Immature natural killer cell (primary cell): ENCODE measurements around the gene BOLA3. TPM values are rescaled to one million over a fixed set of nuclear protein-coding genes. Genes with fewer than 3 reads are reported as not detected.

Source experiments
- DNase-seq, 3 donors: peaks; one replicate each; pipeline ENCODE4 v3.0.0; 2022; ENCODE audit warnings: mixed read lengths in 1 of 3
- H3K27ac Mint-ChIP-seq, 6 donors: one replicate each; pipeline ENCODE4 v1.8.0; 2020; ENCODE audit warnings: mixed read lengths in 6 of 6, mild to moderate bottlenecking in 5 of 6, inconsistent platforms in 4 of 6, moderate library complexity in 3 of 6
- H3K27me3 Mint-ChIP-seq, 3 donors: one replicate each; pipeline ENCODE4 v1.8.0; 2020 to 2021; ENCODE audit warnings: low read depth in 3 of 3, mild to moderate bottlenecking in 3 of 3, mixed read lengths in 3 of 3, moderate library complexity in 3 of 3, inconsistent platforms in 1 of 3
- H3K36me3 Mint-ChIP-seq, 3 donors: one replicate each; pipeline ENCODE4 v1.8.0; 2020; ENCODE audit warnings: mixed read lengths in 3 of 3, inconsistent platforms in 2 of 3, mild to moderate bottlenecking in 2 of 3
- H3K4me1 Mint-ChIP-seq, 2 donors: one replicate each; pipeline ENCODE4 v1.8.0; 2020; ENCODE audit warnings: inconsistent platforms in 2 of 2, mild to moderate bottlenecking in 2 of 2, mixed read lengths in 2 of 2, moderate library complexity in 1 of 2
- H3K4me3 Mint-ChIP-seq, 5 donors: one replicate each; pipeline ENCODE4 v1.8.0; 2020; ENCODE audit warnings: mild to moderate bottlenecking in 5 of 5, mixed read lengths in 5 of 5, inconsistent platforms in 3 of 5, moderate library complexity in 3 of 5
- H3K9me3 Mint-ChIP-seq, 6 donors: one replicate each; pipeline ENCODE4 v1.8.0; 2020; ENCODE audit warnings: mild to moderate bottlenecking in 6 of 6, mixed read lengths in 6 of 6, inconsistent platforms in 4 of 6, moderate library complexity in 3 of 6
- polyA plus RNA-seq, 3 donors: library from polyadenylated mRNA; unstranded; fragments of 300-500 nt; fragmentation: Illumina TruSeq; gene quantifications; one replicate each; pipeline ENCODE4 v1.2.3, GENCODE V29; 2021

The BOLA3 gene
- polyA plus RNA-seq, 3 donors from 2014 or later, result 36.7 to 64.7 (median 57.8) TPM

DNA sequence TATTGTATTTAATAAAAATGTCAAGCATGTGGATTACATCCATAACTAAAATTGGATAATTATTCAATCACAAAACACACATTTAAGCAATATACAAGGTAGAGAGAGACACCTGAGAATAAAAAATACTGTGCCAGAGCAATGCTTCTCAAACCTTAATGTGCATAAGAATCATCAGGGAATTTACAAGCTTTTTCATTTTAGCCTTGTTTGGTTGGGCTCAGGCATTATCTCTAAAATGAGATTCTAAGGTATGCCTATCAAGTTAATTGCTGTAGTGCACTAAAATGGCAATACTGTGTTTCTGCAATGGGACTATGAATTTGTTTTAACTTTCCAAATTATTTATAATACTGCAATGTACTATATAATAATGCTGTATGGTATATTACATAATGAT is 30.0 kb upstream of the BOLA3 start:
- peaks cover 47 to 53% of the 10 kb centered on the region in 2 donors for H3K4me1 Mint-ChIP-seq
- DNase-seq, result peak in 1 of 3 donors; percentile 7
- H3K4me3 Mint-ChIP-seq, result peak overlapping the region; percentile 92 to 97 (median 94)
- H3K9me3 Mint-ChIP-seq, result no peaks in the 10 kb centered on the region
- H3K27ac Mint-ChIP-seq, result peak overlapping the region; percentile 88 to 97 (median 93)
- H3K36me3 Mint-ChIP-seq, result no peaks in the 10 kb centered on the region
- H3K27me3 Mint-ChIP-seq, result peaks cover 4 to 8% (median 6%) of the 10 kb centered on the region in 3 donors

DNA sequence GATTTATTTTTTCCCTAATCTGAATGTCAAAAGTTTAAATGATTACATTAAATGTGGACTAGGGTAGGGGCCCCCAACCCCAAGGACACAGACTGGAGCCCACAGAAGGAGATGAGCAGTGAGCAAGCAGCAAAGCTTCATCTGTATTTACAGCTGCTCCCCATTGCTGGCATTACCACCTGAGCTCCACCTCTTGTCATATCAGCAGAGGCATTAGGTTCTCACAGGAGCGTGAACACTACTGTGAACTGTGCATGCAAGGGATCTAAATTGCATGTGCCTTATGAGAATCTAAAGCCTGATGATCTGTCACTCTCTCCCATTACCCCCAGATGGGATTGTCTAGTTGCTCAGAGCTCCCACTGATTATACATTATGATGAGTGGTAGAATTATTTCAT is 27.2 kb upstream of the BOLA3 start:
- no peak for DNase-seq
- Mint-ChIP-seq H3K9me3 (no peaks in the 10 kb centered on the region), H3K4me3 (peak overlapping the region; percentile 6 to 84 (median 14)), H3K4me1 (peaks cover 56 to 64% of the 10 kb centered on the region in 2 donors), H3K36me3 (peaks cover 4 to 9% (median 6%) of the 10 kb centered on the region in 3 donors), H3K27ac (peak overlapping the region in 3 of 6 donors; percentile 9 to 79 (median 21)), H3K27me3 (peaks cover 4 to 8% (median 4%) of the 10 kb centered on the region in 3 donors)

DNA sequence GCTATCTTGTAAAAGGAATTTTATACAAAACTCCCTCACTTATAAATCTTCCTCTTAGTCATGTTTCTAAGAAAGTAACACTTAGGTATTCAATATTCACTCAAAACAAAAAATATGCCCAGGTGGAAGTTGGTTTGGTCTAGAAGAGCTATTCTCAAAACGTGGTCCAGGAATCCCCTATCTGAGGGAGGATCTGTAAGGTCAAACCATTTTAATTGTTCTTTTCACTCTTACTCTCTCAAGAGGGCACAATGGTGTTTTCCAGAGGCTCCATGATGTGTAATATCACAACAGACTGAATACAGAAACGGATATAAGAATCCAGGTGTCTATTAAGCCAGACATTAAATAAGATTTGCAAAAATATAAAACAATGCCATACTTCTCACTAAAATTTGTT is 21.0 kb upstream of the BOLA3 start:
- Mint-ChIP-seq H3K27ac (peak overlapping the region in 1 of 6 donors; percentile 31), H3K4me1 (peaks cover 15 to 49% of the 10 kb centered on the region in 2 donors)

DNA sequence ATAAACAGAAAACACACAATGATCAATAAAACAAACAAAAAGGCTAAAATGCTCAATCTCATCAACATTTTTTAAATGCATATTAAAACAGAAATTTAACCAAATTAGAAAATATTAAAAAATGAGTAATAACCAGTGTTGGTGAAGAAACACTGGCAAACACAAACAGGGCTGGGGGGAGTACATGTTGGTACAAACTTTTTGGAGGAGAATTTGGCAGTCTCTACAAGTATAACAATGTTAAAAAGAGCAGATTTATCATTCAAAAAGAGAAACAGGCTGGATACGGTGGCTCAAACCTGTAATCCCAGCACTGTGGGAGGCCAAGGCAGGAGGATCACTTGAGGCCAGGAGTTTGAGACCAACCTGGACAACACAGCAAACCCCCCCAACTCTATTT is 17.0 kb upstream of the BOLA3 start:
- H3K4me3 Mint-ChIP-seq, result no peak overlapping the region
- peak overlapping the region in 1 of 6 donors; percentile 48 for H3K27ac Mint-ChIP-seq
- H3K36me3 Mint-ChIP-seq, result peaks cover 22 to 51% (median 26%) of the 10 kb centered on the region in 3 donors
- peaks cover 0 to 1% (median 1%) of the 10 kb centered on the region in 3 donors for H3K27me3 Mint-ChIP-seq
- DNase-seq, result no peak
- peaks cover 1 to 46% of the 10 kb centered on the region in 2 donors for H3K4me1 Mint-ChIP-seq
- peaks cover 0 to 2% (median 0%) of the 10 kb centered on the region in 6 donors for H3K9me3 Mint-ChIP-seq

More for the DNA sequence above, 21.0 kb upstream of the BOLA3 start:
- H3K9me3 Mint-ChIP-seq, result peaks cover 0 to 2% (median 0%) of the 10 kb centered on the region in 6 donors
- peaks cover 20 to 43% (median 32%) of the 10 kb centered on the region in 3 donors for H3K36me3 Mint-ChIP-seq
- H3K27me3 Mint-ChIP-seq, result peaks cover 0 to 2% (median 1%) of the 10 kb centered on the region in 3 donors
- DNase-seq, result no peak
- H3K4me3 Mint-ChIP-seq, result no peak overlapping the region

DNA sequence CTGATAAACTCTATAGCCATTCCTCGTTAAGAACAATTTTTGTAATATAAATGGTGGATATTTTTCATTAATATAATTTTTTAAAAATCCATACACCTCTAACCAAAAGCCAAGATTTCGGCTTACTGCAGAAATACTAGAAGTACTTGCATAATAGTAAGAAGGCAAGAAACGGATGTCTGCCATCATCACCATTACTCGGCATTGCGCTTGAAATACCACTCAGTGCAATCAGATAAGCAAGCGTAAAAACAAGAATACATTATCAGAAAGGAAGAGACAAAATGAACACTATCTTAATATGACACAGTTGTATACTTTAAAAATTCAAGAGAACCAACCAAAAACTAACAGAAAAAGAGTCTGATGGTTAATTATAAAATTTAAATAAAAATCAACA is 15.2 kb upstream of the BOLA3 start:
- Mint-ChIP-seq H3K4me3 (no peak overlapping the region), H3K36me3 (peaks cover 20 to 53% (median 26%) of the 10 kb centered on the region in 3 donors), H3K9me3 (peaks cover 0 to 2% (median 0%) of the 10 kb centered on the region in 6 donors), H3K27ac (no peak overlapping the region), H3K4me1 (peaks cover 1 to 36% of the 10 kb centered on the region in 2 donors), H3K27me3 (peaks cover 0 to 5% (median 1%) of the 10 kb centered on the region in 3 donors)
- no peak for DNase-seq

DNA sequence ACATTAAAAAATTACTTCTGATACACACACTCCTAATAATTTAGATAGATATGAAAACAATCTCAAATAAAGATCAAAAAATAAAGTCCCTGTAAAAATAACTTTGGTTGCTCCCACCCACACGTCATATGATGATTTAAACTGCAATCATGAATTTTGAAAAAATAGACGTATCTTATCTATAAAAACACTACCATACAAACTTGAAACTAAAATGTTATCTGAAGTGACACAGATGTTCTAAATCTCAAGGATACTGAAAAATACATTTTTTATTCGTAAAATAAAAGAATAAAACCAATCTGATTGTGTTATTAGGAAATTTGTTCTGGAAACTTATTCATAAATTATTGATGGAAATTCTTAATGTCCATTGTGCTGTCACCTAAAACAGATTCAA is 8.1 kb upstream of the BOLA3 start:
- H3K27ac Mint-ChIP-seq, result peak overlapping the region in 1 of 6 donors; percentile 23
- H3K27me3 Mint-ChIP-seq, result peaks cover 0 to 5% (median 0%) of the 10 kb centered on the region in 3 donors
- no peak for DNase-seq
- no peaks in the 10 kb centered on the region for H3K9me3 Mint-ChIP-seq
- peaks cover 0 to 6% of the 10 kb centered on the region in 2 donors for H3K4me1 Mint-ChIP-seq
- H3K36me3 Mint-ChIP-seq, result peaks cover 8 to 36% (median 23%) of the 10 kb centered on the region in 3 donors
- no peak overlapping the region for H3K4me3 Mint-ChIP-seq

DNA sequence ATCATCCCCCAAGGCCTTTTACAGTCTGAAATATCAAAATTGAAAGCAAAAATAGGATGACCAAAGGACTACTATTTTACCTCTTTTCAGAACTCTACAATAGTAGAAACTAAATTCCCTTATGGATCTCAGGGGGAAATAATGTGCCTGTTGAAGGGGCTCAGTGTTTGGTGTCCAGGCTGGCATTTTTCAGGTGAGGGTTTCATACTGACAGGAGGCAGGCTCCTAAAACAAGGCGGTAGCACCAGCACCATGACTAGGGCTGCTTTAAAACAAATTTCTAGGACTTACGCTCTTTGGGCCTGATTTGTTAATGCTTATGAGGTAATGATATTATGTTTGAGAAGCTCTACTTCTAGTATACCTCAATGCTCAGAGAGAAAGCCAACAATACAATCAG is 5.2 kb upstream of the BOLA3 start:
- Mint-ChIP-seq H3K27me3 (no peaks in the 10 kb centered on the region), H3K4me1 (peaks cover 2 to 6% of the 10 kb centered on the region in 2 donors), H3K27ac (peak overlapping the region in 3 of 6 donors; percentile 28 to 55 (median 32)), H3K4me3 (no peak overlapping the region), H3K9me3 (no peaks in the 10 kb centered on the region), H3K36me3 (peaks cover 4 to 23% (median 22%) of the 10 kb centered on the region in 3 donors)
- no peak for DNase-seq

DNA sequence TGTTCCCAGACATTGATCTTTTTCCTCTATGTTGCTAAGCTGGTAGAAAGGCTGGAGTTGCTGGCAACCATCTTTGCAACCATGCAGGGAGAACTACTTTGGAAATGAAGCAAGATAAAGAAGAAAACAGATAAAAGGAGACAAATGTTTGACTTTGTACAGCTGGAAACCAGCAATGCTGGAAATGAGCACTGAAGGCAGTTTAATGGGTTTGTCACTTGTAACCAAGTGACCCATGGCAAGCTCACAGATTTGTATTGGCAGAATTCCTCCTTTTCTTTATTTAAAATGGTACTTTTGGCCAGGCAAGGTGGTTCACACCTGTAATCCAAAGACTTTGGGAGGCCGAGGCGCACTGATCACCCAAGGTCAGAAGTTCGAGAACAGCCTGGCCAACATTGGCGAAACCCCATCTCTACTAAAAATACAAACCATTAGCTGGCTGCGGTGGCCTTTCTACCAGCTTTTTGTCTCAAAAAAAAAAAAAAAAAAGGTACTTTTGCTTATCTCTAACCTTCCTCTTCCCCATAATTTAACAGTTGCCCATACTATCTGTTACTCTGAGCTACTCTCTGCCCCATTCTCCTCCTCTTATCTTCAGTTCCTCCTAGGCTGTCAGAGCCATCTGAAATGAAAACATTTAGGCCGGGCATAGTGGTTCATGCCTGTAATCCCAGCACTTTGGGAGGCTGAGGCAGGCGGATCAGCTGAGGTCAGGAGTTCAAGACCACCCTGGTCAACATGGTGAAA is 2.0 kb upstream of the BOLA3 start:
- no peaks in the 10 kb centered on the region for H3K27me3 Mint-ChIP-seq
- H3K4me3 Mint-ChIP-seq, result peak overlapping the region in 1 of 5 donors; percentile 15
- DNase-seq, result no peak

DNA sequence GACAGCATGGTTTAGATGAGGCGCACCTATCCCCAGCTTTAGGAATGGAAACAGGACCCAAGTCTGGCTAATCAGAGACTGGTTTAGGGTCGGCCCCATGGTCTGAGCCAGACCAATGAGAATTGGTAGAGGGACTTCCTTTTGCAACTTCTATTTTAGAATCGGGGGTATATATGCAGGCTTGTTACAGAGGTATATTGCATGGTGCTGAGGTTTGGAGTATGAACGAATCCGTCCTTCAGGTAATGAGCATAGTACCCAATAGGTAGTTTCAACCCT is 1.5 kb upstream of the BOLA3 start:
- Mint-ChIP-seq H3K4me3 (no peak overlapping the region), H3K27me3 (no peaks in the 10 kb centered on the region), H3K4me1 (peaks cover 0 to 2% of the 10 kb centered on the region in 2 donors), H3K9me3 (no peaks in the 10 kb centered on the region), H3K27ac (peak overlapping the region in 5 of 6 donors; percentile 18 to 74 (median 50)), H3K36me3 (peaks cover 0 to 12% (median 9%) of the 10 kb centered on the region in 3 donors)
- no peak for DNase-seq

More for the DNA sequence above, 2.0 kb upstream of the BOLA3 start:
- peak overlapping the region in 5 of 6 donors; percentile 22 to 74 (median 57) for H3K27ac Mint-ChIP-seq
- H3K9me3 Mint-ChIP-seq, result no peaks in the 10 kb centered on the region
- H3K36me3 Mint-ChIP-seq, result peaks cover 0 to 12% (median 9%) of the 10 kb centered on the region in 3 donors
- peaks cover 0 to 2% of the 10 kb centered on the region in 2 donors for H3K4me1 Mint-ChIP-seq

DNA sequence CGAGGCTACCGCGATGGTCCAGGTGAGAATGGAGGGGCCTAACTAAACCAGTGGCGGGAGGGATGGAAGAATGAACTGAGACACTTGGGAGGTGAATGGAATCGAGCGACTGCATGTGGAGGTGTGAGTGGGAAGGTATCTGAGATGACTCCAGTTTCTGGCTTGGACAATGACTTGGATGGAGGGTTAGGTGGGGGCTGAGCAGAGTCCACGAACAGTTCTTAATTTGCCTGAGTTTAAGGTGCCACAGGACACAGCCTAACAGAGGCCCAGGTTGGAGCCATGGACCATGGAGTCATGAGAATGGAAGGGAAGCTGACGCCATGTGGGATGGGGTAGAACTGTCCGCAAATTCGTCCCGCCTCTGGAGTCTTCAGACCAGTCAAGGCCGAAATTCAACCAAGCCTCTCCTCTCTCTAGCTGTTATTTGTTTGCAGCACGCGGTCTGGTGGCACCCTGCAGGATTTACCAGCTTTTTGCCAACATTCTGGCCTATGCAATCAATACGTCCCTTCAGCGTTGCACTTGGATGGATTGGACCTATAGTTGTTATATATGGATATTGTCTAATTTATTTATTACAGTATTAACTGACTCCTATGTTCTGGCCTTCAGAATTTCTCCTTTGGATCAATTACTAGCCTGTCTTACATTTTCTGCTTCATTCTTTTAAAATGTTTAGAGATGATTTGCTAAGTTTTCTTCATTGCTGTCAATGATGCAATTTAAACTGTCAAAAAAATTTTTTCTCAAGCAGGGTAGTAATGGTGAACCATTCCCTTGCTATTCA is 940 bp upstream of the BOLA3 start:
- H3K27me3 Mint-ChIP-seq, result no peaks in the 10 kb centered on the region
- peak overlapping the region in 2 of 6 donors; percentile 18 to 49 for H3K27ac Mint-ChIP-seq
- no peak overlapping the region for H3K4me3 Mint-ChIP-seq
- H3K9me3 Mint-ChIP-seq, result no peaks in the 10 kb centered on the region
- peaks cover 0 to 2% of the 10 kb centered on the region in 2 donors for H3K4me1 Mint-ChIP-seq
- no peak for DNase-seq
- peaks cover 0 to 10% (median 8%) of the 10 kb centered on the region in 3 donors for H3K36me3 Mint-ChIP-seq

DNA sequence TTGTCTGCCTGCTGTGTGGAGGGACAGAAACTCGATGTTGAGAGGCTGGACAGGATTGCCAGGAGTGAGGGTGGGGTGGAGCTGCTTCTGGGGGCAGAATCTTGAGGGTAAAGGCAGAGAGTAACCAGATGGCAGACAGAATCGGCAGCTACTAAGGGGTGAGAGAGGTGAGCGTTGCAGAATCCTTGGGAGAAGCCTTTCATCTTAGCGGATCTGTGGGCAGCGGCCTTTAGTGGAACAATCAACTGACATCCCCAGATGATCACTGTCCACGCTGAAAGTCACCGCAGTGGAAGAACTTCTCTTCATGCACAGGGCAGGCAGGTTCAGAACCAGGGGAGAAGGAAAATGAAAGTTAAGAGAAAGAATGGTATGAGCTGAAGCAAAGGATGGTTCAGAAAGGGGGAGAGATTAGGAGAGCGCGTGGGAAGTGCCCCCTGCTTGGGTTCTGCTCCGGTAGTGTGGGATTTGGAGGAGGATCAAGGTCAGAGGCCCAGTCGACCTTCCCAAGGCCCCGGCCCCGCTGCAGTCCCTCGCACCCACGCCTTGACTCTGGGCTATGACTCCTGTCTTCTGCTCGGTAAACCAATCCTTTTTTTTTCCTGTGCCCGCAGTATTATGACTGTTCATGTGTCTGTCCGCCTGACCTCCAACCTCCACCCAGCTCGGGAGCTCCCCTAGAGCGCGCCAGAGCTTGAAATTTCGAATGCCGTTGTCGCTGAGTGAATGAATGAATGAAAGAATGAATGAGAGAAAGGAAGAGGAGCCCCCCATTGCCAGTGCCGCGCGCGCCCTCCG is 584 bp downstream of the BOLA3 start:
- no peak overlapping the region for H3K4me3 Mint-ChIP-seq
- no peak for DNase-seq
- H3K27me3 Mint-ChIP-seq, result peaks cover 0 to under 1% (median 0%) of the 10 kb centered on the region in 3 donors

DNA sequence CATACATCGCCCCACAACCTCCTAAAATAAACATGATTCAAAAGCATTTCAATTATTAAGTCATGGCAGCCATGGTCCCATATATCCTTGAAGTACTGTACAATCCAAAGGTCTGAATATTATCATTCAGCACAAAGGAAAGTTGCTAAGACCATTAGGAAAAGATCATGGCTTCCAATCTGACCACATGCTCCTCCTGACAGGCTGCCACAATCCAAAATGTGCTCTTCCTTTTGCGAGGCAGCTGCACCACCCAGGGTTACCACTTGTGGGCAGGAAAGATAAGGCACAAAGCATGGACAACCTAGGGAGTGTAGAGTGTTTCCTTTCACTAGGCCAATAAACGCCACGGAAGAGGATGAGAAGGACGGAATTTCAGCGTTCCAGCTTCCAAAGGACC is 5.4 kb downstream of the BOLA3 start:
- H3K27me3 Mint-ChIP-seq, result peaks cover 0 to 2% (median 0%) of the 10 kb centered on the region in 3 donors
- no peak overlapping the region for H3K4me3 Mint-ChIP-seq
- no peaks in the 10 kb centered on the region for H3K4me1 Mint-ChIP-seq
- no peak overlapping the region for H3K27ac Mint-ChIP-seq
- H3K36me3 Mint-ChIP-seq, result peaks cover 0 to 9% (median 0%) of the 10 kb centered on the region in 3 donors
- H3K9me3 Mint-ChIP-seq, result no peaks in the 10 kb centered on the region
- no peak for DNase-seq

More for the DNA sequence above, 584 bp downstream of the BOLA3 start:
- no peaks in the 10 kb centered on the region for H3K9me3 Mint-ChIP-seq
- H3K4me1 Mint-ChIP-seq, result peaks cover 0 to 2% of the 10 kb centered on the region in 2 donors
- peaks cover 0 to 4% (median 0%) of the 10 kb centered on the region in 3 donors for H3K36me3 Mint-ChIP-seq
- no peak overlapping the region for H3K27ac Mint-ChIP-seq

DNA sequence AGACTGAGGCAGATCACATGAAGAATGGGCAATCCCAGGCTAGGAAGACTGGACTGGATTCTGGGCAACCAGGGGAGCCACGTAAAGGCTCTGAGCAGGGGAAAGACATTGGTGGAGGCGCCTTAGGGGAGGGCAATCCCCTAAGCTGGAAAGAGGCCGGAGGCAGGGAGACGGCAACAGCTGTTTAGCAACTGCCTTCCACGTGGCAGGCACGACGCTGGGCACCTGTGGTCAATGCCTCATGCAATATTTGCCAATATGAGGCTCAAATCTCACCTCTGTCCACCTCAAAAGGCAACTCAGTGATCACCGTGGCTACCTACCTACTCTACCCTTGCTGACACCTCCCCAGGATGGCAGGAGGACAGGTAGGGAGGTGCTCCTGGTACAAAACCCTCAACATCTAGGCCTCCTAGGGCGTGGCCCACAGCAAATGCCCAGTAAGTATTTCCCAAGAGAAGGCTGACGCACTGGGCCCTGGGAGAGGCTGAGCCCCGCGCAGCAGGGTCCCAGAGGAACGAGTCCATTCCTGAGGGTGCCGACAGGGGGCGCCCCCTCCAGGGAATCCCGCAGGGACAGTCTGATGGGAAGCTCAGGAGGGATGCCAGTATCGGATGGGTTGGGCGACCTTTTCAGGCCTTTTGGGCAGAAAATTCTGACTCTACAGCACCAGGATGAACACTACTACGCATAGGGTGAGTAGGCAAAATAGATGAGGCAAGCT is 8.9 kb downstream of the BOLA3 start:
- no peak for DNase-seq
- H3K27me3 Mint-ChIP-seq, result peaks cover 0 to 2% (median 0%) of the 10 kb centered on the region in 3 donors
- no peaks in the 10 kb centered on the region for H3K9me3 Mint-ChIP-seq
- no peak overlapping the region for H3K4me3 Mint-ChIP-seq
- no peak overlapping the region for H3K27ac Mint-ChIP-seq
- H3K36me3 Mint-ChIP-seq, result peaks cover 5 to 20% (median 12%) of the 10 kb centered on the region in 3 donors
- no peaks in the 10 kb centered on the region for H3K4me1 Mint-ChIP-seq
